Measurements from ENCODE around the gene CCNJL. TPM values are rescaled to one million over a fixed set of nuclear protein-coding genes. Genes with fewer than 3 reads are reported as not detected.

CCNJL gene
- total and polyA plus RNA-seq, 2 experiments from 2014 or later: 28.4 to 29.2 TPM

GRCh38 chr5:160348080-160348479, 35.7 kb upstream of the CCNJL start (continued):
- TF ChIP-seq ZNF331 (CRISPR knock-in tag; IDR thresholded peaks at IDR 0.05; ENCODE audit: low read depth) (no peak), STAT1 (IDR thresholded peaks at IDR 0.05; ENCODE audit: unreplicated experiment) (no peak), EZH2phosphoT487 (IDR thresholded peaks at IDR 0.05; ENCODE audit: unreplicated experiment) (no peak), ZNF114 (CRISPR knock-in tag; IDR thresholded peaks at IDR 0.05) (no peak), CREB1 (CRISPR knock-in tag; IDR thresholded peaks at IDR 0.05; ENCODE audit: low read depth) (no peak), ETS1 (IDR thresholded peaks at IDR 0.05) (no peak), REST (IDR thresholded peaks at IDR 0.05; ENCODE audit: unreplicated experiment) (no peak), EZH2 (IDR thresholded peaks at IDR 0.05; ENCODE audit: low read depth, unreplicated experiment) (no peak), POLR2AphosphoS5 (IDR thresholded peaks at IDR 0.05; ENCODE audit: low read depth) (no peak)

GRCh38 chr5:160347448-160347847, 35.1 kb upstream of the CCNJL start:
- ATAC-seq (no peak), DNase-seq (ENCODE audit: low spot score) (no peak)
- no peak overlapping the region for H3K4me3 Mint-ChIP-seq
- peaks cover 4% of the 10 kb centered on the region for H3K27me3 Mint-ChIP-seq (ENCODE audit: insufficient read depth, low read depth, poor library complexity)
- no peak overlapping the region for H3K4me3 ChIP-seq
- H3K27ac Mint-ChIP-seq: no peak overlapping the region
- H3K4me2 ChIP-seq: no peak overlapping the region
- H3K27ac ChIP-seq (ENCODE audit: low read depth): no peak overlapping the region
- H3K27me3 ChIP-seq (ENCODE audit: insufficient read depth): no peaks in the 10 kb centered on the region
- H3K4me1 Mint-ChIP-seq: peaks cover 7% of the 10 kb centered on the region
- no peaks in the 10 kb centered on the region for H3K9me2 ChIP-seq (ENCODE audit: insufficient read depth)
- H3K36me3 Mint-ChIP-seq (ENCODE audit: low read depth): no peaks in the 10 kb centered on the region
- H3K79me2 ChIP-seq (replicated peaks; ENCODE audit: insufficient read depth): no peaks in the 10 kb centered on the region
- H3F3A ChIP-seq (replicated peaks; ENCODE audit: low read depth): no peaks in the 10 kb centered on the region
- H3K9me3 Mint-ChIP-seq: no peaks in the 10 kb centered on the region
- H4K20me1 ChIP-seq (replicated peaks; ENCODE audit: insufficient read depth): no peaks in the 10 kb centered on the region
- no peaks in the 10 kb centered on the region for H3K36me3 ChIP-seq (ENCODE audit: insufficient read depth)
- H3K4me1 ChIP-seq (ENCODE audit: insufficient read depth): no peaks in the 10 kb centered on the region
- H2AFZ ChIP-seq: no peak overlapping the region
- TF ChIP-seq NANOG (IDR thresholded peaks at IDR 0.05; ENCODE audit: borderline replicate concordance) (no peak), EZH2phosphoT487 (IDR thresholded peaks at IDR 0.05; ENCODE audit: unreplicated experiment) (no peak), POLR2AphosphoS5 (IDR thresholded peaks at IDR 0.05; ENCODE audit: low read depth) (no peak), ZNF462 (CRISPR knock-in tag; IDR thresholded peaks at IDR 0.05) (no peak), CREB1 (CRISPR knock-in tag; IDR thresholded peaks at IDR 0.05; ENCODE audit: low read depth) (no peak), EZH2 (IDR thresholded peaks at IDR 0.05; ENCODE audit: low read depth, unreplicated experiment) (no peak), ETS1 (IDR thresholded peaks at IDR 0.05) (no peak), JUNB (IDR thresholded peaks at IDR 0.05; ENCODE audit: unreplicated experiment) (no peak)
